ENCODE measurements around the gene CIRBP.

Gene CIRBP

DNA sequence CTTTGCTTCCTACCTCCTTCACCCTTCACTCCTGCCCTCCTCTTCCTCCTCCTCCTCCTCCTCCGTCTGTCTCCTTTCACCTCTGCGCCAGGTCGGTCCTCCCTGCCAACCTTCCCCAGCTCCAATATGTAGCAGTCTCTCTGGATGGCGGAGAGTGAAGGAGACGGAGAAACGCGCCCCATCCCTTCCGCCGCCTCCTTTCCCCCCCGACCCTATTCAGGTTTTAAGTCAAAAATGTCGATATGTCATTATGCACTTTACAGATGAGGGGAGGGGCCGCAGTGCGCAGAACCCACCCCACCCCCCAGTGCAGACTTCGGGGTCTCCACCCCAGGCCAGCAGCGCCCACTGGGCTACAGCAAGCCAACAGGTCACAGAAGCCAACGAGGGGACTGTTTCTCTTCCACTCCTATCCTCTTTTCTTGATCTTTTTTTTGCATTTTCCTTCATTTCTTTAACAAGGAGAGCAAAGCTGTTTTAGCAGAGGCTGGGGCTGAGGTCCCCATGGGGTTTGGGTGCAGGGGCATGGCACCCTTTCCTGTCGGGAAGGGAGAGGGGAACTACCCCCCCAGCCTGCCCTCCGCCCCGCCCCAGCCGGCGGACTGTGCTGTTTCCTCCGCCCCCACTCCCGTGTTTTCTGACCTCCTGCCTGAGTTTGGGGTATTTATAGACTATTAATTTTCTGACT is 11.5 kb upstream of the CIRBP start:
- DNase-seq: no peak

DNA sequence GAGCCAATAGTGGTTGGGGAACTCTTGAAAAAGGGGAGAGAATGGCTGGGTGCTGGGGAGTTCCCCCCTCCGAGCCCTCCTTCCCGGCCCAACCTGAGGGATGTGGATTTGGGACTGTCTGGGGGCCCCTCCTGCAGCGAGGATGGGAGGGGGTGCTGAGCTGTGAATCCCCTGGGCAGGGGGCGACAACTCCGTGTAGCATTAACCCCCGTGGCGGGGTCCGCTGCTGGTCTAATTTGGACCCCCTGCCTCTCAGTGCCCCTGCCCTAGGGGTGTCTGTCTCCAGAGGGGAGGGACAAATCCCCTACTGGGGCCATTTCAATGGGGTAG is 11.0 kb upstream of the CIRBP start:
- DNase-seq: no peak

DNA sequence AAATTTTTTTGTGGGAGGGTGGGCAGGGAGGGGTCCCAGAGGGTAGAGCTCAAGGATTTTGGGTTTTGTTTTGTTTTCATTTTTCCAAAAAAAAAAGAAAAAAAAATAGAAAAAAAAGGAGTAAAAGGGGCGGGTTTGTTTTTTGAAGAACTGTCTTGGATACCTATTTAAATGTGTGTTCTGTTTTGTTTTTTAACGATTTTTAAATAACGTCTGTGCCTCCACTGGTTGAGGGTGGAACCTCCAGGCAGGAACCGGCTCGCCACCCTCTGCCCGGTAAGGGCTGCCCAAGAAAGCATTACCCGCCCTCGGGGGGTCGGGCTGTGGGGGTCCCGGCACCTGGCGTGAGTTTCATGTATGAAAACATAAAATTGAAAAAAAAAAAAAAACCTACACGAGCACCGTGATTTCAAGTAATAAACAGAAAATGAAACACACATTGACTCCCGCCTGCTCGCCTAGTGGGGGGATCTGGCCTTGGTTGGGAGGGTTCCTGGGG is 10.4 kb upstream of the CIRBP start:
- DNase-seq: no peak

DNA sequence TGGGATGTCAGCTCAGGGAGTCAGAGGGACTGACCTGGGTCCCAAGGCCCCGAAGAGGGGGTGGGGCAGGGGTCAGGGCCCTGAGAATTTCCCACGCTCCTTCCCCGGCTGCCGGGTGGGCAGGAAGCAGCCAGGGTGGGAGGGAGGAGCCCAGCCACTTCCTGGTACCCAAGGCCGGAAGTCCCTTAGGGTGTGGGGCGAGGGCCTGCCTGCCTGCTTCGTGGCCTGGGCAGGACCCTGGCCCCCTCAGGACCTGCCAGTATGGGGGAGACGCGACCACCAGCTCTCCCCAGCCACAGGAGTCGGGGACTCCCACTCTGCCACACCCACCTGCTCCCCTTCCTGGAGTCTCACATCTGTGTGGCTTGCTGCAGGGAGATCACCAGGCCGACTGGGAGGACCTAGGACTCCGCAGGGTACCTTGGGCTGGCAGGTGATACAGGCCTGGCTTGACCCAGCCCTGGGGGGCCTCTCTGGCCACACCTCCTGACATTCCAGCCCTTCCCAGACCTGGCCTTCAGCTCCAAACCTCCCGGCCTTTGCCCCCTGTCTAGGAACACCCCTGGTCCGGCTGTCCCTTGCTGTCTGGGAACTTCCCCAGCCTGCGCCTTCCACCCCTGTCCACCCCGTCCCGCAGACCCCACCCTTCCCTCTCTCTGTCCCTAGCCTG is 9.8 kb upstream of the CIRBP start:
- DNase-seq: no peak

DNA sequence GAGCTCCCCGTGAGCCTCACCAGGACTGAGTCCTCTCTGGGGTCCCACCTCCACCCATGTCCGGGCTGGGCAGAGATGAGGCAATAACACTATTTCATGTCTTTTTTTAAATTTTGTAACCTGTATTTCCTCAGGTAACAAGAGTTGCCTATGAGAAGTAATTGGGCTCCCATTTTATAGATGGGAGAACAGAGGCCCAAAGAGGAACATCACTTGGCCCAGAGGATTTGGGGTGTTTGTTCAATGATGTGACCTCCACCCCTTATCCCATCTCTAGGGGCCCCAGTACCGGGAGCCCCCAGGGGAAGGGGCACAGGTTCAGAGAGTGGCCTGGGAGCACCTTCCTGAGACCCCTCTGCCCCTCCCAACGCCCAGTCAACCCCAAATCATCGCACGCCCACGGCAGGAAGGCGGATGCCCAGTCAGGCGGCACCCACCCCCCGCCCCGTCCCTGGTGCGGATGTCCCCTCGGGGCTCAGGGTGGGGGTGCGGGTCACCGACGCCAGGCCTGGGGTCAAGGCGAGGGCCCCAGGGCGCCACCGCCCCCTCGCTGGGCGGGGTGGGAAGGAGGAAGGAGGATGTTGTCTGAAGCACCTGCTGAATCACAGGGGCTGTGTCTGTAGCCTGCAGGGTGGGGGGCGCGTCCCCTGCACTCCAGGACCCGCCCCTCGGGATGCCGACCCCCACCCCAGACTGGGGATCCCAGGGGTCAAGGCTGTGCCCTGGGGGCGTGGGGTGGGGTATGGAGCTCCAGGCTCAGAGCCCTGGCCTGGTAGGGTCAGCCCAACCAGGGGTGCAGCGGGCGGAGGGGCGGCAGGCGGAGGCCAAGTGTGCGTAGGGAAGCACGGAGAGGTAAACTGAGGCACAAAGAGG is 9.0 kb upstream of the CIRBP start:
- DNase-seq: no peak

DNA sequence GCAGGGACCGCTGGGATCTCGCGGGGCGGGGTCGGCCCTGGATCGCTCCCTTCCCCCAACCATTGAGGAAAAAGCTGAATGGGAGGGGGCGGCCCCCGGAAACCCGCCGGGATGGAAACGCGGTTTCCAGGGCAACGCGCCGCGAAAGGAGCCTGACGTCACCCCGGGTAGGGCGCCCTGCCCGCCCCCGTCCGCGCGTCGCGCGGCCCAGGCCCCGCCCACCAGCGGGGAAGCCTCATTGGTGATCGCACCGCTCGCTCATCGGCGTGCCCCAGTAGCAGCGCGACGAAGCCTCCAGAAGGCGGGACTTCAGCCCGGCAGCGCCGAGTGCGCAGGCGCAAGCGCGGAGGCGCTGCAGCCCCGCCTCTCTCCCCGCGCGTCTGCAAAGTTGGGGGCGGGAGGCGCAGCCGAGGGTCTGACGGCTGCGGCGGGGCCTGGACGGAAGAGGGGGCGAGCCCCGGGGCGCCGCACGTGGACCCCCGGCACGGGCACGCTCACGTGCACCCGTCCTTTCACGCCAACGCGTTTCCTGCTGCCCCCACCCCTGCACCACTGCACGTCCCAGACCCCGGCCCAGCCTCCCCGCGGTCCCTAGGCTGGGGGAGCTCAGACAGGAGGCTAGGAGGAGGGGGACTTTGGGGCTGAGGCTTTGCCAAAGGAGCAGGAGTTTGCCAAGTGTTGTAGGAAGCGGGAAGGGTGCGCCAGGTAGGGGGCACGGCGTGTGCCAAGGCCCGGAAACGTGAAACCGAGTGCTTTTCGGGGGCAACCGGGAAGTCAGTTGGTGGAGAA is 8.2 kb upstream of the CIRBP start:
- peak; percentile 91 to 97 for DNase-seq

DNA sequence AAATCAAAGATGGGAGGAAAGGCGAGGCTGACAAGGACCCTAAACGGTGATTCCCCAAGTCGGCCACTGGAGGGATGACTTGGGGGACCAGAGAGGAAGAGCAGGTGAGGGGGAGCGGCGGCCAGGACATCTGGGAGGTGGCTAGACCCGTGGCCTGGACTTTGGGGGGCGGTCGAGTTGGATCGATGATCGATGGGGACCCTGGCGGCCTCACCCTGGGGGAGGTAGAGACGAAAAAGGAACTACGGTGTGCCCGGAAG is 7.7 kb upstream of the CIRBP start:
- peak in 1 of 2 experiments; percentile 41 for DNase-seq

DNA sequence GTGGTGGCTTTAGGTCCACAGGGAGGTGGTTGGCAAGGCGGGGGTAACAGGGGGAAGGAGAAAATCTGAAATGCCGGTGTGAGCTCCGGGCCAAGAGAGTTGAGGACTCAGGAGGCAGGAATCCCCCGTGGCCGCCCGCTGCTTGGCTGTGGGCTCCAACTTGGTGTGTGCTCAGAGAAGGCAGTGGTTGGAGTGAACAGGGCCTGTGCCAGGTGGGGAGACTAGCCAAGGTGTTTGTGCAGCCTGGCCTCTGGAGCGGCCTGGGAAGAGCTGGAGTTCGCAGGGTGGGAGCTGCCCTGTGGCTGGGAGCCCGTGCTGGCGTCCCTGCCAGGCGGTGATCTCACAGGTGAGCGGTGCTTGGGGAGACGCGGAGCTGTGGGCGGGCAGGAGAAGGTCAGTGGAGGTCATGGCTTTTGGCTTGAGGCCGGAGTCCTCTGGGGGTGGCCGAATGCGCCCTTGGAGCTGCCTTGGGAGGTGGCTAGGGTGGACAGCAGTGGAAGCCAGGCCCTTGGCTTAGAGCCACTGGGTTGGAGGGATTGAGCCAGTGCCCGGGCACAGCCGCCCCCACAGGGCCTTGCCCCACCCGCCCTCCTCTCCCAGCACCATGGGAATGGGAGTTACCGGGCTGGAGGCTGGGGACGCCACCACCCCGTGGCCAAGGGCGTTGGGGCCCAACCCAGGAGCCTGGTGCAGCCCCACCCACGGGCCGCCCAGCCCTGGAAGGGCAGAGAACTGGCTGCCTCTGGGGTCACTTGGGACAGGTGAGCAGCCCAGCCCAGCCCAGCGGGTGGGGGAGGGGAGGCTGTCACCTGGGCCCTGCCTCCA is 7.1 kb upstream of the CIRBP start:
- DNase-seq: no peak

DNA sequence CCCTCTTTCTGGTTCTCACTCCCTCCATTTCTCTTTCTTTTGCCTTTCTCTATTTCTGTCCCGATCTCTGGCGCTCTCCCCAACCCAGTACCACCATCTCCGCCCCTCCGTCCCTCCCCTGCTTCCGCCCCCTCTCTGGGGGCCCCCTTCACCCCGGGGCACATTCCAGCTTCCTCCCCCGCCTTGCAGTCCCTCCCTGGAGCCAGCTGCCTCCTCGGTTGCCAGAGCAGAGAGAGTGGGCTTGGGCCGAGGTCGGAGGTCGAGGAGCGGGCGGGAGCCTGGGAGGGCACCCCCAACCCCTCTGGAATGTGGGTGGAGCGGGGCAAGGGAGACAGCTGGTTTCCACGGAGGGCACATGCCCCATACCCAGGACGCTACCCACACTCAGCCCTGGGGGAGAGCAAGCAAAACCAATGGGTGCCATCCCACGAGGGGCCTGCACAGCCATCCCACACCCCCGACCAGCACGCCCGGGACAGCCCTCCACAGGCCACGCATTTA is 6.5 kb upstream of the CIRBP start:
- no peak for DNase-seq

DNA sequence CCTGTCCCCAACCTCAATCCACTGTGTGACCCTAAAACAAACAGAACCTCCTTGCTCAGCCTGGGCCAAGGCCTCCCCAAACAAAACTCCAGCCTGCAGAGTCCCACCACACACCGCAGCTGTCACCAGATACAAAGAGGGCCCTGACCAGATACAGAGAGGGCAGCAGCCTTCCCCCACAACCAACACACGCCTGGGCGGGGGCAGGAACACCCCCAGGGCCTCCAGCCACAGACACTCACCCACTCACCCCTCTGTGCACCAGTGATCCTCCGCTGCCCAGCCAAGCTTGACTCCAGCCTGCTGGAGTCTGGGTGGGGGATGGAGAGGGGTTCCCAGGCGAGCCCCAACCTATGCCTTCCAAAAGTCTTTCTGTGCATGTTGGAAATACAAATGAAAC is 5.9 kb upstream of the CIRBP start:
- no peak for DNase-seq

DNA sequence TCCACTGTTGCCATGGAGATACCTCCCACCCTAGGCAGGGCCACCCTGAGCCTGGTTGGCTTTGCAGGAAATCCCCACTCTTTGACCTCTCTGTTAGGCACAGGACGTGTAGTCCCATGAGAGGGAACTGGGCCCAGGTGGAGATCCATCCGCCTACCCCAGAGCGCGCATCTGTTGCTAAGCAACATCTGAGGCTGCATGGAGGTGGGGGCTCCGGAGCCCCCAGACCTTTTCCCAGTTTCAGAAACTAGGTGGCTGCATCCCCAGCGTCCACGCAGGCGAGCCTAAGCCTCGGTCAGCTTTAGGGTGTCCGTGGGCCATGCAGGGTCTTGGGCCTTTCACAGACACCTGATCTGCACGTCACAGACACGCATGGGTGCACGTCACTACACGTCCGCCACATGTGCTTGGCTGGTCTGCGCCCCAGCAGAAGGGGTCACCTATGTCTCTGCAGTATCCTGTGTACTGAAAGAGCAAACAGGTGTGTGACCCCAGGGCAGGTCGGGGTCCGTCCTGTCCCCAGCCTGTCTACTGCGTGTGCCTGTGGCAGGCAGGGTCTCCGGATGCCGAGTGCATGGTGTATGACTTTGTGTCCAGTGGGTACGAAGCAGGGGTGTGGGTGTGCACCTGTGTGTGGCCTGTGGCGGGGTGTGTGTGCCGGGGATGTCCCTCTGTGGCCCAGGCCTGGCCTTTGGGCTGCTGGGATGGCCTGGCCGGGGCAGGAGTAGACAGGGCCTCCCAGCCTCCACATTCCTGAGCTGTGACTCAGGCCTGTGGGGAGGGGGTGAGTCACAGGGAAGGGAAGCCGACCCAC is 4.1 kb upstream of the CIRBP start:
- peak in 1 of 2 experiments; percentile 33 for DNase-seq

DNA sequence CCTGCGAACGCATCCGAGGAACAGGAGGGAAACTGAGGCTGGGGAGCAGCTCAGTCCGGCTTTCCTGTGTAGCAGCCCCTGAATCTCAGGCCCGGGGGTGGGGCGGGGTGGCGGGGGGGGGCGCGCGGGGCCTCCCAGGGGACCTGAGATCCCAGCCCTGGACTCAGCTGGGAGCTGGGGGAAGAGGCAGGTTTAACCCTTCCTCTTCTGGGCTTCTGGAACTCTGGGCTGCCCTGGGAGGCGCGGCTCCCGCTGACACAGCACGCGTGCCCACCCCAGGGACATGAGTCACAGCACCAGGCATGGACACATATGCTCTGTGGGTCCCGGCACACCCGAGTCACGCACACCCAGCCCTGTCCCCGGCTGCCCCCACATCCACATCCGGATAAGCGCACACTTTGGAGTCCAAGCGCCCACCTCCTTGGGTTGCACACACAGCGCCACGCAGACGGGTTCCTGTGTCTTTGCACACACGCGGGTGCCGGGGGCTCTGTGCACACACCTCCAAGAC is 3.5 kb upstream of the CIRBP start:
- DNase-seq: peak in 1 of 2 experiments; percentile 48

DNA sequence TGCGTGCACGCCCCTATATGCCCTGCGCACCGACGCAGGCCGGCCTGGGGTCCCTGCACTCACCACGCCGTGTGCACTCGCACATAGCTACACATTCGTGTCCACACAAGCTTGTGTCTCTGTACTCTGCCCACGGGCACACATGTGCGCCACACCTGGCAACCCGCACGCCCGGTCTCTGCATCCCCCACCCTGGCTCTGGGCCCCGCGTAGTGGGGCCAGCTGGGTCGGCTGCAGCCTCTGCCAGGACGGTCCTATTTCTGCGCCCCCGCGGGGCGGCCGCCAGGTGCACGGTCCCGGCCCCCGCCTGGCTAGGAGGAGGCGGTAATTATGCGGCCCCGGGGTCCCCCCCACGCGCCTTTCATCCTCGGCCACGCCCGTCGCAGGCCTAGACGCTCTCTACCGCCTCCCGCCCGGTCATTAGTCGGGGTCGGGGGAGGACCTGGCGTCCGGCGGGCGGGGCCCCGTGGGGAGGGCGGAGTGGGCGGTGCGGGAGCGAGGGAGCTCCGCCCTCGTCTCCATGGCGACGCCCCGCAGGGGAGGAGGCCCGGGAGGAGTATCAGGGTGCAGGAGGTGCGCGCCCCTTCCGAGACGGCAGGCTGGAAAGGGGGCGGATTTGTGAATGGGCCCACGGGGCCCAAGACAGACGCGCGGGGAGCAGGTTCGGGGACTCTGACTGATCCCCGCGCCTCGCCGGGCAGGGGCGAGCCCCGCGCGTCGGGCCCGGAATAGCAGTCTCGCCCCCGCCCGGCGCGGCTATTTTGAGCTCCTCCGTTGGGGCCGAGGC is 2.8 kb upstream of the CIRBP start:
- peak; percentile 75 to 81 for DNase-seq

DNA sequence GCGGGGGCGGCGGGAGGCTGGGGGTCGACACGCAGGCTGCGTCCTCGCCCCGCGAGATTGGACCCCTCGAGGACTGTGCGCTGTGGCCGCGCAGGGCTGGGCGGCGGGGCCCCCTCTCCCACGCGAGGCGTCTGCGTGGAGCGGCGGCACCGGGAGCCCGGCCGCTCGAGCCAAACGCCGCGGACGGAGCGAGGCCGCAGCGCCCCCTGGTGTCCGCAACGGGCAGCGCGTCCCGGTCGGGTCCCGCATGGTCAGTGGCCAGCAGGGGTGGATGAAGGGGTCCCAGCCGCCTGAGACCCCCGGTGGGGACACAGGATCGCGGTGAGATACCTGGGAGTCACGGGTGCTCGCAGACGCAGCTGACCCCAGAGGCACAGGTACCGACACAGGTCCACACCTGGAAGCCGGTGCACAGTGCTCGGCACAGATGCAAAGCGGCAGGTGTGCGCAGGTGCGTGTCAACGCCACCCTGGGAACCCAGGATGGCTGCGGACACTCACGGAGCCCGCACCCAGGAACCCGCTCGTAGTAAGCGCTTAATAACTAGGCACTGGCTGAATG is 2.1 kb upstream of the CIRBP start:
- peak in 1 of 2 experiments; percentile 53 for DNase-seq

DNA sequence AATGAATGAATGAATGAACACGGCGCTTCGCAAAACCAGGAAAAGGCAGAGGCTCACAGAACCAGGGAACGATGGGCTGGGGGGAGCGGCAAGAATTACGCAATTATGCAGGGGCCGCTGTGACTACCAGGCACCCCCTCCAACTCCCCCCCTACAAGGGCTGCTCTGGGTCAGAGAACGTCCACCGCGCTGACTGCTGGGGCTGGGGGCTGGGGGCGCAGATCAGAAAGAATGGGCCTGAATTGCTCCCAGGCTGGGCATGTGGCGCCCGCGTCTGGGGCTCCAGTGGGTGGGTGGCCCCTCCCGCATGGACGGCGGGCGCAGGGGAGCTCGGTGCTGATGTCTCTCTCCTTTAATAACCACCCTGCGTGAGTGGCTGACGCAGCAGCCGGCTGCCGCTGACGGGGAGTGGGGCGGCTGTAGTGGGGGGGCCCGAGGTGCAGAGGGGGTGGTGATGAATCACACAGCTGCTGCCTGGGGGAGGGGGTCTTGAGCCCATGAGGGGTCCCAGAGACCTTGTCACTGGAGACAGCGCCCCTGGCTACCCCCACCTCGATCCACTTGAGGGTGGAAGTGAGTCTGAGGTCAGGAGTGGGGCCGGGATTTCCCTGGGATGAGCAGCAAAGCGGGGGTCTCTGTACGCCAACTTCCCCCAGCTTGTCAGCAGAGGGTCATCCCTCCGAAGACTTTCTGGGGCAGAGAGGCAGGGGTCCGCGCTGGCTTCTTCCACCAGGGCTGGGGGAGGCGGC is 1.5 kb upstream of the CIRBP start:
- DNase-seq: peak in 1 of 2 experiments; percentile 36

DNA sequence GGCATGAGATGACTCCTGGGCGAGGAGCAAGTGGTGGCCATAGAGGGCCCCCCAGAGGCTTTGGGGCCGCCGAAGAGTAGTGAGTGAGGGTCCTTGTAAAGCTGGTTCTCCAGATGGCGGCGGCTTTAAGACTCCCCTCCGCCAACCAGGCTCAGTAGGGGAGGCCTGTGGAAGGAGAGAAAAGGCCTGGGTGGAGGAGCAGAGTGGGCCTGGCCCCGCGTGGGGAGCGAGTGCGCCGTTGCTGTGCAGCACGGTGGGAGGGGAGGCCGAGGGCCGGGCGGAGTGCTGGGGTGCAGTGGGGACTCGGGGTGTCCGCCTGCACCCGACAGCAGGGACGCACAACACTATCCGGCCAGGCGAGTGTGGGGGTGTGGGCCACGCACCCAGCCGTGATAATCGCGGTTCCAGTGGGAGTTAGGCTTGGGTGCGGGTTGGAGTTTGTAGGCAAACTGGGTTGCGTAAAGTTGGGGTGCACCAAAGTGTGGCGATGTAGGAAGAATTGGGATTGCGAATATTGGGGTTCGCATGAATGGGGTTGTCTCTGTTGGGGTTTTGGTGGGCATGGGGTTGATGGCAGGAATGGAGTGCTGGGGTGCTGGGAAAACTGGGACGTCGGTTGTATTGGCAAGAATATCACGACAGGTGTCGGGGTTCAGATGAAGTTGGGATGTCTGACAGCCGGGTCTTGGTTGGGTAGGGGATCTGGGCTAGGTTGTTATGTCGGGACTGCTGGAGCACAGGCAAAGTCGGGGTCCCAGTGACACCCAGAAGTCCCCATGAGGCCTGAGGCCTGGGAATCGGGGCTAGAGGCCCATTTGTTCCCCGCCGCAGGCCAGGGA is 687 bp upstream of the CIRBP start:
- DNase-seq: peak in 1 of 2 experiments; percentile 36

DNA sequence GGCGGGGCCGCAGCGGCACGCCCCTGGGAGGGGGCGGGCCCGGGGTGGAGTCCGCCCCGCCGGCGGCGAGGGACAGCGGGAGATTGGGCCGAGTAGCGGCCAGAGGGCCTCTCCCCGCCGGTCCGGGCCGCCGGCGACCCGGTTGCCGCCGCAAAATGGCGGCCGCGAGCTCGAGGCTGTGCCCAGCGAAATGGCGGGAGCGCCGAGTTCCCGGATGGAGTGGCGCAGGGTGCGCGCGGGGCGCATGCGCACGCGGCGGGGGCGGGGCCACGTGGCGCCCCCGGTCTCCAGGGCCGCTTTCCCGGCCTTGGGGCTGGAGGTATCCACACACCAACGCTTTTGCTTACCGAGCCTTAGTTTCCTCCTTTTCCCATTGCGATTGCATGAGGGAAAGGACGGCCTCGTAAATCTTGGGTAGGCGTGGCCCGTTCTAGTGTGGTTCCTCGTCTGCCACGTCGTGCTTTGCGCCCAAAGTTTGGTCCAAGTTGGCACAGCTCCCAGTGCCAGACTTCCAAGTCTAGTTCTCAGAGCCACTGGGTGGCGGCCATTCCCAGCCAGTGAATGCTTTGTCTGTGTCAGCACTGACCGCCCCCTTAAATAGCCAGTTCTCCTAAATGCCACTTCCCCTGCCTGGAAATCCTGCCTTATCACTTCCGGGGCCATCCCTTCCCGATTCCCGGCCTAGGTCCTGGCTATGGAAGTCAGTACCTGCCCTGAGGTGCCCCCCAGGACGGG is 513 bp downstream of the CIRBP start:
- peak; percentile 80 to 89 for DNase-seq

Measured in NCI-H524 (cell line).